ENCODE data around the gene FNTB. TPM values are rescaled to one million over a fixed set of nuclear protein-coding genes. Genes with fewer than 3 reads are reported as not detected.
"Not testable (repeated sequence)": the region's sequence is repeated elsewhere in the genome, so short reads cannot be mapped to it uniquely, and the experiment has no call there.

FNTB gene
- total and polyA plus RNA-seq, 12 donors: 14.6 to 20.8 (median 16.5) TPM

DNA sequence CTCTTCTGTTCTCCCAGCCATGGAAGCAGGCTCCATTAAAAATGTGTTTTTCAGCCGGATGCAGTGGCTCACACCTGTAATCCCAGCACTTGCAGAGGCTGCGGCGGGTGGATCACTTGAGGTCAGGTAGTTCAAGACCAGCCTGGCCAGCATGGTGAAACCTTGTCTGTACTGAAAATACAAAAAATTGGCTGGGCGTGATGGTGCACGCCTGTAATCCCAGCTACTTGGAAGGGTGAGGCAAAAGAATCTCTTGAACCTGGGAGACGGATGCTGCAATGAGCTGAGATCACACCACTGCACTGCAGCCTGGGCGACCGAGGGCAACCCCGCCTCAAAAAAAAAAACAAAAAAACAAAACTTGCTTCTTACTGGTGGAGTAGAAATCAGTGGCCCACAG is 39.8 kb downstream of the FNTB start:
- no peak overlapping the region for H3K4me3 ChIP-seq
- DNase-seq (no peak), ATAC-seq (no peak)
- no peak for TF ChIP-seq CTCF (IDR thresholded peaks at IDR 0.05)
- intact Hi-C loops (cut with DNase I): no loop called here
- H3K4me1 ChIP-seq: no peaks in the 10 kb centered on the region
- WGBS, 2 donors: 94 to 97% methylated on average over 9 of the region's 9 CpGs
- peaks cover 0 to 48% (median 16%) of the 10 kb centered on the region in 9 donors for H3K36me3 ChIP-seq
- H3K27me3 ChIP-seq: no peaks in the 10 kb centered on the region
- no peak overlapping the region for H3K27ac ChIP-seq
- no peaks in the 10 kb centered on the region for H3K9me3 ChIP-seq

- WGBS, 2 donors: 97% methylated on average over 11 of the region's 11 CpGs
- ATAC-seq (no peak), DNase-seq (no peak)
- Histone ChIP-seq H3K27ac (no peak overlapping the region), H3K4me1 (no peaks in the 10 kb centered on the region), H3K4me3 (no peak overlapping the region), H3K27me3 (no peaks in the 10 kb centered on the region), H3K36me3 (peaks cover 0 to 52% (median 16%) of the 10 kb centered on the region in 9 donors), H3K9me3 (no peaks in the 10 kb centered on the region)
- intact Hi-C loops (cut with DNase I): no loop called here
- TF ChIP-seq CTCF (IDR thresholded peaks at IDR 0.05): no peak
Measured at GRCh38 chr14:65027127-65027799, 40.6 kb downstream of the FNTB start.

DNA sequence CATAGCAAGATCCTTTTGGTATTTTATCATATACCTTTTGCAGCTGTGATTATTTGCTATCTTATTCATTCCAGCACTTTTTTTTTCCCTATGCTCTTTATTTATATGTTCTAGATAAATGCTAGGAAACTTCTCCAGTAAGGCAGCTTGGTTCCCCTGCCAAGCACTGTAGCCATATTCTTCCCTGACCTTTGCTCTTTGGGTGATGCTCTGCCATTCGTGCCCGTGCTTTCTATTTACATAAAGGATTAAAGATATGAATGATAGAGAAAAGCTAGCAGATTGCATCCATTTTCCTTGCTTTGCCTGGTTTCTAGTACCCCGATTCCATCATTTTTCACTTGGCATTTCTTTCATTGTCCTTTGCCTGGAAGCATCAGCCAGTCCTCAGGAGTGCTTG is 42.2 kb downstream of the FNTB start:
- H3K4me3 ChIP-seq: no peak overlapping the region
- peaks cover 0 to 69% (median 21%) of the 10 kb centered on the region in 9 donors for H3K36me3 ChIP-seq
- DNase-seq: no peak
- no peaks in the 10 kb centered on the region for H3K27me3 ChIP-seq
- no peak for TF ChIP-seq CTCF (IDR thresholded peaks at IDR 0.05)
- peaks cover 0 to 5% (median 0%) of the 10 kb centered on the region in 9 donors for H3K4me1 ChIP-seq
- no peak overlapping the region for H3K27ac ChIP-seq
- 89 to 94% methylated on average over 3 of the region's 3 CpGs for WGBS, 2 donors
- ATAC-seq: no peak
- H3K9me3 ChIP-seq: no peaks in the 10 kb centered on the region
- intact Hi-C loops (cut with DNase I): no loop called here

DNA sequence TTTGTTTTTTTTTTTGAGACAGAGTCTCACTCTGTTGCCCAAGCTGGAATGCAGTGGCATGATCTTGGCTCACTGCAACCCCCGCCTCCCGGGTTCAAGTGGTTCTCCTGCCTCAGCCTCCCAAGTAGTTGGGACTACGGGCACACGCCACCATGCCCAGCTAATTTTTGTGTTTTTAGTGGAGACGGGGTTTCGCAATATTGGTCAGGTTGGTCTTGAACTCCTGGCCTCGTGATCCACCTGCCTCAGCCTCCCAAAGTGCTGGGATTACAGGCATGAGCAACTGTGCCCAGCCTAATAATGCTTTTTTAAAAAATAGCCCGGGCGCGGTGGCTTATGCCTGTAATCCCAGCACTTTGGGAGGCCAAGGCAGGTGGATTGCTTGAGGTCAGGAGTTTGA is 44.6 kb downstream of the FNTB start:
- ATAC-seq; H3K27me3 ChIP-seq; H3K9me3 ChIP-seq; intact Hi-C loops (cut with DNase I); DNase-seq; H3K27ac ChIP-seq; H3K4me3 ChIP-seq: not testable (repeated sequence)
- H3K36me3 ChIP-seq: peaks cover 0 to 76% (median 21%) of the 10 kb centered on the region in 9 donors
- 98 to 99% methylated on average over 10 of the region's 10 CpGs for WGBS, 2 donors
- H3K4me1 ChIP-seq: peaks cover 0 to 20% (median 13%) of the 10 kb centered on the region in 9 donors

DNA sequence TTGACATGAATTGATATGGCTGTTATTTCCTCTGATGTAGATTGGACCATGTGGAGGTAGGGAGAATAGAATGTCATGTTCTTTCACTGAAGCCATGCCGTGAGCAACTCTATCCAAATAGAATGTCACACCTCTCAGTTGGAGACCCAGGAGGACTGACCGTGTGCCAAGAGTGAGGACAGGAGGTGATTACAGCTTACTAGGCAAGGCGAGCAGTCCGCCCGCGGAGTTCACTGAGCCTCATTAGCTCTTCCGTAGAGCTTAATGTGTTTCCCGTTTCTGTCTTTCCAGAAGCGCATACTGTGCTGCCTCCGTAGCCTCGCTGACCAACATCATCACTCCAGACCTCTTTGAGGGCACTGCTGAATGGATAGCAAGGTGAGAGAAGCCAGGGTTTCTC is 45.6 kb downstream of the FNTB start:
- no peaks in the 10 kb centered on the region for H3K27me3 ChIP-seq
- peaks cover 0 to 20% (median 13%) of the 10 kb centered on the region in 9 donors for H3K4me1 ChIP-seq
- TF ChIP-seq CTCF (IDR thresholded peaks at IDR 0.05): no peak
- H3K27ac ChIP-seq: peak overlapping the region in 6 of 10 donors; percentile 11 to 59 (median 40)
- ATAC-seq (peak in 6 of 8 donors; percentile 70 to 96 (median 90)), DNase-seq (peak; percentile 31 to 40)
- H3K4me3 ChIP-seq: no peak overlapping the region
- H3K9me3 ChIP-seq: no peaks in the 10 kb centered on the region
- H3K36me3 ChIP-seq: peaks cover 0 to 66% (median 18%) of the 10 kb centered on the region in 9 donors
- intact Hi-C loops (cut with DNase I): no loop called here
- 49 to 67% methylated on average over 11 of the region's 11 CpGs for WGBS, 2 donors
